ENCODE measurements around the gene ECHS1. TPM values are rescaled to one million over a fixed set of nuclear protein-coding genes. Genes with fewer than 3 reads are reported as not detected.

Gene ECHS1
- total and polyA plus RNA-seq, 2 of the 8 experiments (the other 6 are each of a cell fraction or from before 2014, with no cell fraction given) = 41.7 to 101 TPM

Small RNA genes lying within 50 kb of the gene (microRNA-seq; reads per million reads assigned to microRNA genes)
- 0.81 to 0.92 reads per million in 2 experiments for gene MIR3944 (ENCODE audit: borderline microRNAs expressed in 2 of 2, borderline number of aligned reads in 2 of 2, borderline replicate concordance in 1 of 2)

Small RNA genes lying within 50 kb of the gene (small RNA-seq; reads per million reads assigned to genes)
- gene AL360181.4 (ENCODE audit: insufficient read depth) (not detected), gene BANF1P2 (ENCODE audit: insufficient read depth) (not detected), gene MIR3944 (ENCODE audit: insufficient read depth) (6.9 reads per million, percentile 73 among the genes with 10 or more reads in this experiment)

Other genes with a start within 250 kb of the ECHS1 start
- gene KNDC1, start 213.1 kb downstream of the ECHS1 start, total RNA-seq (2021; fragmentation: NEBNext Ultra II Directional; extraction: Animal tissue kit (Norgen Biotek cat#: 25700)) = 16.7 and 19.3 TPM in 2 replicates
- gene KNDC1, start 213.1 kb downstream of the ECHS1 start, polyA plus RNA-seq (2011; rRNA removed) = 7.5 and 10.4 TPM in 2 replicates
- gene UTF1, start 143.1 kb downstream of the ECHS1 start, total RNA-seq (2021; fragmentation: NEBNext Ultra II Directional; extraction: Animal tissue kit (Norgen Biotek cat#: 25700)) = 21.7 and 21.8 TPM in 2 replicates
- gene UTF1, start 143.1 kb downstream of the ECHS1 start, polyA plus RNA-seq (2011; rRNA removed) = 0.47 and 0.97 TPM in 2 replicates
- 4.7 and 5.6 TPM in 2 replicates for gene VENTX, start 135.5 kb downstream of the ECHS1 start, total RNA-seq (2021; fragmentation: NEBNext Ultra II Directional; extraction: Animal tissue kit (Norgen Biotek cat#: 25700))
- 5.6 and 7.8 TPM in 2 replicates for gene VENTX, start 135.5 kb downstream of the ECHS1 start, polyA plus RNA-seq (2011; rRNA removed)
- 4.4 and 4.6 TPM in 2 replicates for gene ADAM8, start 96.5 kb downstream of the ECHS1 start, total RNA-seq (2021; fragmentation: NEBNext Ultra II Directional; extraction: Animal tissue kit (Norgen Biotek cat#: 25700))
- gene ADAM8, start 96.5 kb downstream of the ECHS1 start, polyA plus RNA-seq (2011; rRNA removed) = 4.6 and 6.0 TPM in 2 replicates
- 51.9 and 54.2 TPM in 2 replicates for gene TUBGCP2, start 64.5 kb downstream of the ECHS1 start, total RNA-seq (2021; fragmentation: NEBNext Ultra II Directional; extraction: Animal tissue kit (Norgen Biotek cat#: 25700))
- gene TUBGCP2, start 64.5 kb downstream of the ECHS1 start, polyA plus RNA-seq (2011; rRNA removed) = 34.9 and 43.9 TPM in 2 replicates
- gene ZNF511, start 64.4 kb downstream of the ECHS1 start, total RNA-seq (2021; fragmentation: NEBNext Ultra II Directional; extraction: Animal tissue kit (Norgen Biotek cat#: 25700)) = 64.5 and 71.7 TPM in 2 replicates
- gene ZNF511, start 64.4 kb downstream of the ECHS1 start, polyA plus RNA-seq (2011; rRNA removed) = 55.4 and 70.5 TPM in 2 replicates
- gene CALY, start 36.5 kb downstream of the ECHS1 start, total RNA-seq (2021; fragmentation: NEBNext Ultra II Directional; extraction: Animal tissue kit (Norgen Biotek cat#: 25700)) = 1.3 and 1.7 TPM in 2 replicates
- 1.5 and 3.2 TPM in 2 replicates for gene CALY, start 36.5 kb downstream of the ECHS1 start, polyA plus RNA-seq (2011; rRNA removed)
- 0.61 TPM in 1 of 2 replicates, not detected in the other for gene PRAP1, start 26.0 kb downstream of the ECHS1 start, total RNA-seq (2021; fragmentation: NEBNext Ultra II Directional; extraction: Animal tissue kit (Norgen Biotek cat#: 25700))
- gene PRAP1, start 26.0 kb downstream of the ECHS1 start, polyA plus RNA-seq (2011; rRNA removed) = 1.4 and 1.6 TPM in 2 replicates
- gene FUOM, start 15.3 kb downstream of the ECHS1 start, total RNA-seq (2021; fragmentation: NEBNext Ultra II Directional; extraction: Animal tissue kit (Norgen Biotek cat#: 25700)) = 21.1 and 22.0 TPM in 2 replicates
- 30.4 and 41.6 TPM in 2 replicates for gene FUOM, start 15.3 kb downstream of the ECHS1 start, polyA plus RNA-seq (2011; rRNA removed)
- gene PAOX, start 5.9 kb upstream of the ECHS1 start, total RNA-seq (2021; fragmentation: NEBNext Ultra II Directional; extraction: Animal tissue kit (Norgen Biotek cat#: 25700)) = 4.2 and 4.3 TPM in 2 replicates
- 3.7 and 6.5 TPM in 2 replicates for gene PAOX, start 5.9 kb upstream of the ECHS1 start, polyA plus RNA-seq (2011; rRNA removed)
- 56.6 and 57.8 TPM in 2 replicates for gene MTG1, start 20.8 kb upstream of the ECHS1 start, total RNA-seq (2021; fragmentation: NEBNext Ultra II Directional; extraction: Animal tissue kit (Norgen Biotek cat#: 25700))
- gene MTG1, start 20.8 kb upstream of the ECHS1 start, polyA plus RNA-seq (2011; rRNA removed) = 81.6 and 97.2 TPM in 2 replicates
- gene SPRN, start 51.3 kb upstream of the ECHS1 start, total RNA-seq (2021; fragmentation: NEBNext Ultra II Directional; extraction: Animal tissue kit (Norgen Biotek cat#: 25700)) = 0.24 and 0.42 TPM in 2 replicates
- gene SPRN, start 51.3 kb upstream of the ECHS1 start, polyA plus RNA-seq (2011; rRNA removed) = 0.23 and 0.30 TPM in 2 replicates
- gene SCART1, start 80.6 kb upstream of the ECHS1 start, total RNA-seq (2021; fragmentation: NEBNext Ultra II Directional; extraction: Animal tissue kit (Norgen Biotek cat#: 25700)) = 0.10 and 0.19 TPM in 2 replicates
- 0.14 and 0.22 TPM in 2 replicates for gene SCART1, start 80.6 kb upstream of the ECHS1 start, polyA plus RNA-seq (2011; rRNA removed)
- not detected in 2 replicates for gene CYP2E1, start 154.0 kb upstream of the ECHS1 start, total RNA-seq (2021; fragmentation: NEBNext Ultra II Directional; extraction: Animal tissue kit (Norgen Biotek cat#: 25700))
- gene CYP2E1, start 154.0 kb upstream of the ECHS1 start, polyA plus RNA-seq (2011; rRNA removed) = 0.11 TPM in 2 replicates
- gene SYCE1, start 192.2 kb upstream of the ECHS1 start, total RNA-seq (2021; fragmentation: NEBNext Ultra II Directional; extraction: Animal tissue kit (Norgen Biotek cat#: 25700)) = not detected in 2 replicates
- gene SYCE1, start 192.2 kb upstream of the ECHS1 start, polyA plus RNA-seq (2011; rRNA removed) = not detected in 2 replicates